GM12874 (cell line): Measurements from ENCODE around the gene CHST3.

ENCODE experiments used
- TF ChIP-seq, protein P1 (sequence below): IDR thresholded peaks from 2 replicates; pipeline ENCODE4 v1.5.1; 2011; ENCODE audit warnings: low read depth, mild to moderate bottlenecking, control low read depth, low read length, moderate library complexity; ENCODE audit not compliant: insufficient read depth

Gene CHST3

DNA sequence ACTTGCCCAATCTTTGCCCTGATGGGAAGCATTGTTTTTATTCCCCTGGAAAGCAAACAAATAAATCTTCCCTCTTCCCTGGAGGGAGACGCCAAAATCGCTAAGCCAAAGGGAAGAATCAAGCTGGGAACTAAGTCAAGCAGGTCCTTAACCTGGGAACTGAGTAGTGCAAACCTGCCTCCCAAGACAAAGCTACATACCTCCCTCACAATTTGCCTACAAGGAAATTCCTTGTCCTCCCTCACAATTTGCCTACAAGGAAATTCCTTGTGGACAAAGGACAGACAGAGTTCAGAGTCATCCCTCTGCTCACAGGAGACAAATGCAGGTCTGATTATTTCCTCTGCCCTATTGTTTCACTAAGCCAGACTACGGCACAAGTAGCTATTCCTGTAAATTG, 73.6 kb downstream of the CHST3 start:
- TF ChIP-seq, protein P1, sequence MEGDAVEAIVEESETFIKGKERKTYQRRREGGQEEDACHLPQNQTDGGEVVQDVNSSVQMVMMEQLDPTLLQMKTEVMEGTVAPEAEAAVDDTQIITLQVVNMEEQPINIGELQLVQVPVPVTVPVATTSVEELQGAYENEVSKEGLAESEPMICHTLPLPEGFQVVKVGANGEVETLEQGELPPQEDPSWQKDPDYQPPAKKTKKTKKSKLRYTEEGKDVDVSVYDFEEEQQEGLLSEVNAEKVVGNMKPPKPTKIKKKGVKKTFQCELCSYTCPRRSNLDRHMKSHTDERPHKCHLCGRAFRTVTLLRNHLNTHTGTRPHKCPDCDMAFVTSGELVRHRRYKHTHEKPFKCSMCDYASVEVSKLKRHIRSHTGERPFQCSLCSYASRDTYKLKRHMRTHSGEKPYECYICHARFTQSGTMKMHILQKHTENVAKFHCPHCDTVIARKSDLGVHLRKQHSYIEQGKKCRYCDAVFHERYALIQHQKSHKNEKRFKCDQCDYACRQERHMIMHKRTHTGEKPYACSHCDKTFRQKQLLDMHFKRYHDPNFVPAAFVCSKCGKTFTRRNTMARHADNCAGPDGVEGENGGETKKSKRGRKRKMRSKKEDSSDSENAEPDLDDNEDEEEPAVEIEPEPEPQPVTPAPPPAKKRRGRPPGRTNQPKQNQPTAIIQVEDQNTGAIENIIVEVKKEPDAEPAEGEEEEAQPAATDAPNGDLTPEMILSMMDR = no peak

DNA sequence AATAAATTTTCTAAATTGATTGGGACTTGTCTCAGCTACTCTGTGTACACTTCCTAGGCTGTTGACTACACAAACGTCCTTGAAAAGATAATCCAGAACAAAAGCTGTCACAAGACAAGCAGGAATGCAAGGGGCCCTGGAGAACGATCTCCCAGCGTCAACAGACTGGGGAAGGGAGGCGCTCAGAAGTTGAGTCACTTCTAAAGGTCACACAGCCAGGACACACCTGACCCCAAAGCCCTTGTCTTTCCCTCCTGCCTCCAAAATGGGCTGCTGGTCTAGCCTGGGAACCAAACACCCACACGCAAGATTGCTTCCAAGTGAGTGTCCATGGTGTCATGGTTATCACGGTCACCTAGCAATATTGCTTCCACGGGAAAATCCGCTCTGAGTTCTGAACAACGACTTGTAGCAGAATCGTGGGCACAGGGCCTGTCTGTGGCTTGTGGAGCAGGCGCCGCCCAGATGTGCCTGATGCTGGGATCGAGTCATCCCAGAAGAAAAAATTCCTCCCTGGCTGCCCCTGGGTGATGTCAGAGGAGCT, 74.3 kb downstream of the CHST3 start:
- TF ChIP-seq, protein P1 = no peak

- TF ChIP-seq, protein P1 = no peak
Observed at GRCh38 chr10:72039377-72039776, 75.2 kb downstream of the CHST3 start.

- TF ChIP-seq, protein P1 = no peak
Observed at GRCh38 chr10:72041491-72041890, 77.3 kb downstream of the CHST3 start.

- TF ChIP-seq, protein P1 = no peak
Observed at GRCh38 chr10:72043016-72043834, 79.0 kb downstream of the CHST3 start.

DNA sequence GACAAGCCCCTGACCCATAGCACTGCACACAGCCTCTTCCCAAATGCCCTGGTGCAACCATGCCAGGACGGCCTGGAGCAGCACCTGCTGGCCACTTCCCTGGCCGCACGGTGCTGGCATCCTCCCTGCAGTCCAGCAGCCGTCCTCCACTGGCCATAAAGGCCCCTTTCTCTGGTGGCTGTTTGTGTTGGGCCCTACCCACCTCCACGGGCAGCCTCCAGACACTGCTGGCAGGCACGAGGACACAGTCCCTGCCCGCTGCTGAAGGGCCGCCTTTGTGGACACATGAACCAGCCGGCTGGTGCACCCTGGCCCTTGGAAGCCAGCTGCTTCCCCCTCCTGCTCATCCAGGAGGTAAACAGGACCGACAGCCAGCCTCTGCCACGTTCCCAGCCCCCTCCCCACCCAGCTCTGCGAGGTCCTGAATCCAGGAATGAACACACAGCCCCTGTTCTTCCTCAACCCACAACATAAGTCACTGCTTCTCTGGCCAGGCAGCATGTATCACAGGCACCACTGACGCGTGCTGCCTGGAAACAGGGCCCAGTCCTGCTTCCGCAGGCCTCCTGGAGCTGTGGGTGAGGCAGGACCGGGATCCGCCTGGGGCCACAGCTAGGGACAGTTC, 80.3 kb downstream of the CHST3 start:
- TF ChIP-seq, protein P1 = no peak

GRCh38 chr10:72045586-72045985, 81.4 kb downstream of the CHST3 start:
- TF ChIP-seq, protein P1 = no peak
